Measurements from ENCODE around the gene ATP8B3.

DNA sequence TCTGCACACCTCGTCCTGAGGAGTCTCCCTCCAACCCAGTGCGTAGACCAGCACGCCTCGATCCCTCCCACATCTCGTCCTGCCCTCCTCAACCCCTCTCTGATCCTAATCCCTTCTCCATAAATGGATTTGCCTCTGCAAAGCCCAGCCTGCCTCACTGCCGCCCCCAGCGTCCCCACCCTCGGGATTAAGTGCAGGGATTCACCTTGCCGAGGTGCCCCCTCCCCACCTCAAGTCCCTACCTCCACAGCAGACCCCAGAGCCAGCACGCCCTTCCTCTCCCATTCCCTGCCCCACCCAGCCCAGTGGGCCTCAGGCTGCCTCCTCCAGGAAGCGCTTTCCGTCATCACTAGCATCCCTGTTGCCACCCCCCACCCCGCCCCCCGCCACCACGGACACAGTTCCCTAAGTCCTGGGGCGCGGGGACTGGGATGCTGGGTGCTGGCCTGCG is 47.3 kb upstream of the ATP8B3 start:
- TF ChIP-seq POLR2A (IDR thresholded peaks at IDR 0.05) = no peak
- TF ChIP-seq CTCF (IDR thresholded peaks at IDR 0.05) = no peak
